HEK293 (cell line): ENCODE data around the gene EEF1AKMT3.

Experiments
- CTCF ChIA-PET: fragments of 350-600 bp; formaldehyde crosslinking; extraction: SDS; loops from one replicate; lab custom pipeline; 2021; ENCODE audit warnings: antibody characterized with exemption; lab: Yijun Ruan, JAX
- POLR2A ChIA-PET: fragments of 300-600 bp; formaldehyde crosslinking; extraction: SDS; loops from one replicate; lab custom pipeline; 2020; ENCODE audit warnings: antibody characterized with exemption, inconsistent platforms; lab: Yijun Ruan, JAX
- H3K27ac ChIP-seq: fragments of 200-500 bp; sonication (Bioruptor generic); 2 replicates; pipeline ENCODE4 v1.5.1; 2014; ENCODE audit warnings: low read depth, low read length, control low read depth, inconsistent platforms; ENCODE audit errors: extremely low read depth
- H3K36me3 ChIP-seq, 2 experiments: fragments of 200-500 bp in 1 of 2; sonication (Bioruptor generic) in 1 of 2; 1 replicate in 1 of 2; 2 replicates in 1 of 2; pipeline ENCODE4 v1.5.1; 2014 to 2017; ENCODE audit warnings: inconsistent platforms in 2 of 2, low read length in 2 of 2; ENCODE audit not compliant: control insufficient read depth in 2 of 2, insufficient read depth in 1 of 2
- H3K4me1 ChIP-seq: fragments of 200-500 bp; sonication (Bioruptor generic); 2 replicates; pipeline ENCODE4 v1.5.1; 2014; ENCODE audit warnings: mild to moderate bottlenecking, low read length, inconsistent platforms; ENCODE audit not compliant: control insufficient read depth, insufficient read depth
- H3K4me3 ChIP-seq: 2 replicates; pipeline ENCODE4 v1.5.1; 2011; ENCODE audit warnings: low read depth, mild to moderate bottlenecking, control low read depth, low read length, moderate library complexity
- H3K9me3 ChIP-seq: fragments of 200-500 bp; sonication (Bioruptor generic); 2 replicates; pipeline ENCODE4 v1.5.1; 2014; ENCODE audit warnings: low read depth, low read length, inconsistent platforms; ENCODE audit not compliant: control insufficient read depth, insufficient read depth
- CTCF ChIP-seq: fragments of 450-650 bp; formaldehyde crosslinking; IDR thresholded peaks from 2 replicates; pipeline ENCODE4 v1.5.1; 2016; ENCODE audit warnings: missing biosample characterization, missing genetic modification characterization
- FEZF1 ChIP-seq: fragments of 450-650 bp; formaldehyde crosslinking; IDR thresholded peaks from 2 replicates; pipeline ENCODE4 v1.5.1; 2016; ENCODE audit warnings: missing biosample characterization, missing genetic modification characterization
- KLF16 ChIP-seq: fragments of 450-650 bp; formaldehyde crosslinking; IDR thresholded peaks from 2 replicates; pipeline ENCODE4 v1.5.1; 2017; ENCODE audit warnings: missing biosample characterization, missing genetic modification characterization
- KLF8 ChIP-seq: fragments of 450-650 bp; formaldehyde crosslinking; IDR thresholded peaks from 2 replicates; pipeline ENCODE4 v1.5.1; 2016; ENCODE audit warnings: missing biosample characterization, missing genetic modification characterization
- ZBTB10 ChIP-seq: fragments of 450-650 bp; formaldehyde crosslinking; IDR thresholded peaks from 2 replicates; pipeline ENCODE4 v1.5.1; 2016; ENCODE audit warnings: missing biosample characterization, missing genetic modification characterization
- ZNF155 ChIP-seq: fragments of 450-650 bp; formaldehyde crosslinking; IDR thresholded peaks from 2 replicates; pipeline ENCODE4 v1.5.1; 2016; ENCODE audit warnings: missing biosample characterization, missing genetic modification characterization
- ZNF174 ChIP-seq: fragments of 450-650 bp; formaldehyde crosslinking; IDR thresholded peaks from 2 replicates; pipeline ENCODE4 v1.5.0; 2017; ENCODE audit warnings: missing biosample characterization, mild to moderate bottlenecking, missing genetic modification characterization
- ZNF248 ChIP-seq: fragments of 450-650 bp; formaldehyde crosslinking; IDR thresholded peaks from 2 replicates; pipeline ENCODE4 v1.5.1; 2017; ENCODE audit warnings: missing biosample characterization, missing genetic modification characterization
- ZNF266 ChIP-seq: fragments of 450-650 bp; formaldehyde crosslinking; IDR thresholded peaks from 2 replicates; pipeline ENCODE4 v1.5.1; 2016; ENCODE audit warnings: missing biosample characterization, missing genetic modification characterization, low read depth
- ZNF423 ChIP-seq: fragments of 450-650 bp; formaldehyde crosslinking; IDR thresholded peaks from 2 replicates; pipeline ENCODE4 v1.5.1; 2016; ENCODE audit warnings: missing biosample characterization, missing genetic modification characterization
- ZNF670 ChIP-seq: fragments of 450-650 bp; formaldehyde crosslinking; IDR thresholded peaks from 2 replicates; pipeline ENCODE4 v1.5.1; 2016; ENCODE audit warnings: missing biosample characterization, missing genetic modification characterization, low read depth
- ZNF704 ChIP-seq: fragments of 450-650 bp; formaldehyde crosslinking; IDR thresholded peaks from 2 replicates; pipeline ENCODE4 v1.5.1; 2016; ENCODE audit warnings: missing biosample characterization, missing genetic modification characterization
- ZSCAN30 ChIP-seq: fragments of 450-650 bp; IDR thresholded peaks from 2 replicates; pipeline ENCODE4 v1.5.1; 2018; ENCODE audit warnings: missing biosample characterization, mild to moderate bottlenecking, missing genetic modification characterization, moderate library complexity
- TF ChIP-seq, protein P1 (sequence below): fragments of 450-650 bp; formaldehyde crosslinking; IDR thresholded peaks from 2 replicates; pipeline ENCODE4 v1.5.1; 2016; ENCODE audit warnings: missing biosample characterization, missing genetic modification characterization
- TF ChIP-seq, protein P2 (sequence below): fragments of 450-650 bp; formaldehyde crosslinking; IDR thresholded peaks from 2 replicates; pipeline ENCODE4 v1.5.1; 2017; ENCODE audit warnings: missing biosample characterization, missing genetic modification characterization
- TF ChIP-seq, protein P3 (sequence below): fragments of 450-650 bp; formaldehyde crosslinking; IDR thresholded peaks from 2 replicates; pipeline ENCODE4 v1.5.1; 2016; ENCODE audit warnings: missing biosample characterization, missing genetic modification characterization

EEF1AKMT3 gene

DNA sequence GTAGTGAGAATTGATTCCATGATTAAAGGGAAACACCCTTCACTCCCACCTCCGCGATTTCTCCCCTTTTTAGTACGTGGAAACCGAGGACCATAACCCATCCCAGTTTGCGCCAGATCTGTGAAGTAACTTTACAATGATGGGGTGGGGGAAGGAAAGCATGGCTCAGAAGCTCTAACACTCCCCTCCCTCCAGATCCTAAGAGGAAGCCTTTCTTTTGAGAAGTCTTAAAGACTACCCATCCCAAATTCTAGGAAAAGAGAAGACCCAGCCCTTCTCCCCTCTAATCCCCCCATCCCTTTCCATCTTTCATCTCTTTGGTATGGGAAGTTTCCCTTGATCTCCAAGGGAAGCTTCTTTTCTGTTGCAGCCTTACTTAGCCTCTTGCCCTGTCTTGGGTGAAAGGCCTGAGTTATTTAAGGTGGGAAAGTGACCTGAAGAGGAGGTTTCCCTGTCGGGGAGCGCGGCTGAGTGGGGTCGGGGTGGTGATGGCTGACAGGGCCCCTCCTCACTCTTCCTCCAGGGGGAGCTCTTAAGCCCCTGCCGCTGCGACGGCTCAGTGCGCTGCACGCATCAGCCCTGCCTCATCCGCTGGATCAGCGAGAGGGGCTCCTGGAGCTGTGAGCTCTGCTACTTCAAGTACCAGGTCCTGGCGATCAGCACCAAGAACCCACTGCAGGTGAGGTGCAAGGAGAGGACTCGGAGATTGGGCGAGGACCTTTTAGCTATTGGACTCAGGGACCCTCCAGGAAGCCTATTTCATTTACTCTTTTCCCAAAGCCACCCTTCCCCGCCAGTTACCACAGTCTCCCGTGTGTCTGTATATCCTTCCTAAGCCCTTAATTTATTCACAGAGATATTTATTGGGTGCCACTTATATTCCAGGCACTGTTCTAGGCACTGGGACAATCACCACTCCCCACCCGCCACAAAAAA, 15.7 kb upstream of the EEF1AKMT3 start (continued):
- peak; percentile 80 for TF ChIP-seq CTCF (tag by site-specific recombination)
- TF ChIP-seq ZBTB10 (tag by site-specific recombination): peak; percentile 62; the same call in 1 of the 2 replicates
- TF ChIP-seq KLF8 (tag by site-specific recombination): 0 out of 2 replicates have a peak, but pooled peaks have one; percentile 14

DNA sequence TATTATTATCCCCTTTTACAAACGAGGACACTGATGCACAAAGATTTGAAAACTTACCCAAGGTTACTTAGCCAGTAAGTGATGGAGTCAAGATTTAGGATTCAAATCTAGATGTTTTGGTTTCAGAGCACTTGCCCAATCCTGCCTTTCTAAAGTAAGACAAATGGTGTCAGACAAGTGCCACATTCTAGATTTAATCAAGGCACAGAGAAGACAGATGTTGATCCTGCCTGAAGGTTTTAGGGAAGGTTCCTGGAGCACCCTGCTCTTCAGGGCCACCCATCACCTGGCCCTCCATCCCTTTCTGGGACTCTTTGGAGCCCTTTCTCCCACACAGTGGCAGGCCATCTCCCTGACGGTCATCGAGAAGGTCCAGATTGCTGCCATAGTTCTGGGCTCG, 14.6 kb upstream of the EEF1AKMT3 start:
- CTCF ChIA-PET: interaction anchor here (0.6 to 2.2 kb wide), 3 partner anchors 23 to 81 kb away, joined by 3 to 17 read pairs (median 7); partner anchors contain the start of gene TSFM
- no peak overlapping the region for H3K27ac ChIP-seq
- peaks cover 14% of the 10 kb centered on the region for H3K4me1 ChIP-seq
- TF ChIP-seq ZNF248 (tag by site-specific recombination) (no peak), FEZF1 (tag by site-specific recombination) (no peak), ZNF266 (tag by site-specific recombination) (no peak), ZNF155 (tag by site-specific recombination) (no peak), ZNF704 (tag by site-specific recombination) (no peak), ZNF670 (no peak), KLF16 (no peak), ZNF423 (tag by site-specific recombination) (no peak), ZNF174 (tag by site-specific recombination) (no peak), ZSCAN30 (tag by site-specific recombination) (no peak)
- TF ChIP-seq, protein P1, sequence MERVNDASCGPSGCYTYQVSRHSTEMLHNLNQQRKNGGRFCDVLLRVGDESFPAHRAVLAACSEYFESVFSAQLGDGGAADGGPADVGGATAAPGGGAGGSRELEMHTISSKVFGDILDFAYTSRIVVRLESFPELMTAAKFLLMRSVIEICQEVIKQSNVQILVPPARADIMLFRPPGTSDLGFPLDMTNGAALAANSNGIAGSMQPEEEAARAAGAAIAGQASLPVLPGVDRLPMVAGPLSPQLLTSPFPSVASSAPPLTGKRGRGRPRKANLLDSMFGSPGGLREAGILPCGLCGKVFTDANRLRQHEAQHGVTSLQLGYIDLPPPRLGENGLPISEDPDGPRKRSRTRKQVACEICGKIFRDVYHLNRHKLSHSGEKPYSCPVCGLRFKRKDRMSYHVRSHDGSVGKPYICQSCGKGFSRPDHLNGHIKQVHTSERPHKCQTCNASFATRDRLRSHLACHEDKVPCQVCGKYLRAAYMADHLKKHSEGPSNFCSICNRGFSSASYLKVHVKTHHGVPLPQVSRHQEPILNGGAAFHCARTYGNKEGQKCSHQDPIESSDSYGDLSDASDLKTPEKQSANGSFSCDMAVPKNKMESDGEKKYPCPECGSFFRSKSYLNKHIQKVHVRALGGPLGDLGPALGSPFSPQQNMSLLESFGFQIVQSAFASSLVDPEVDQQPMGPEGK (tag by site-specific recombination): no peak
- TF ChIP-seq, protein P2, sequence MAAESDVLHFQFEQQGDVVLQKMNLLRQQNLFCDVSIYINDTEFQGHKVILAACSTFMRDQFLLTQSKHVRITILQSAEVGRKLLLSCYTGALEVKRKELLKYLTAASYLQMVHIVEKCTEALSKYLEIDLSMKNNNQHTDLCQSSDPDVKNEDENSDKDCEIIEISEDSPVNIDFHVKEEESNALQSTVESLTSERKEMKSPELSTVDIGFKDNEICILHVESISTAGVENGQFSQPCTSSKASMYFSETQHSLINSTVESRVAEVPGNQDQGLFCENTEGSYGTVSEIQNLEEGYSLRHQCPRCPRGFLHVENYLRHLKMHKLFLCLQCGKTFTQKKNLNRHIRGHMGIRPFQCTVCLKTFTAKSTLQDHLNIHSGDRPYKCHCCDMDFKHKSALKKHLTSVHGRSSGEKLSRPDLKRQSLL (tag by site-specific recombination): no peak
- TF ChIP-seq, protein P3, sequence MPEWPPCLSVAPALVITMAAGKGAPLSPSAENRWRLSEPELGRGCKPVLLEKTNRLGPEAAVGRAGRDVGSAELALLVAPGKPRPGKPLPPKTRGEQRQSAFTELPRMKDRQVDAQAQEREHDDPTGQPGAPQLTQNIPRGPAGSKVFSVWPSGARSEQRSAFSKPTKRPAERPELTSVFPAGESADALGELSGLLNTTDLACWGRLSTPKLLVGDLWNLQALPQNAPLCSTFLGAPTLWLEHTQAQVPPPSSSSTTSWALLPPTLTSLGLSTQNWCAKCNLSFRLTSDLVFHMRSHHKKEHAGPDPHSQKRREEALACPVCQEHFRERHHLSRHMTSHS: no peak
- TF ChIP-seq, all 188 proteins: peak for 0
- no peaks in the 10 kb centered on the region for H3K9me3 ChIP-seq
- POLR2A ChIA-PET: no interaction called here
- peaks cover 10 to 43% of the 10 kb centered on the region in 2 experiments for H3K36me3 ChIP-seq
- no peak overlapping the region for H3K4me3 ChIP-seq
